ENCODE results near the gene MRE11. TPM values are rescaled to one million over a fixed set of nuclear protein-coding genes. Genes with fewer than 3 reads are reported as not detected.

MRE11 gene
- total RNA-seq, 1 donor from 2014 or later, result 40.7 TPM

DNA sequence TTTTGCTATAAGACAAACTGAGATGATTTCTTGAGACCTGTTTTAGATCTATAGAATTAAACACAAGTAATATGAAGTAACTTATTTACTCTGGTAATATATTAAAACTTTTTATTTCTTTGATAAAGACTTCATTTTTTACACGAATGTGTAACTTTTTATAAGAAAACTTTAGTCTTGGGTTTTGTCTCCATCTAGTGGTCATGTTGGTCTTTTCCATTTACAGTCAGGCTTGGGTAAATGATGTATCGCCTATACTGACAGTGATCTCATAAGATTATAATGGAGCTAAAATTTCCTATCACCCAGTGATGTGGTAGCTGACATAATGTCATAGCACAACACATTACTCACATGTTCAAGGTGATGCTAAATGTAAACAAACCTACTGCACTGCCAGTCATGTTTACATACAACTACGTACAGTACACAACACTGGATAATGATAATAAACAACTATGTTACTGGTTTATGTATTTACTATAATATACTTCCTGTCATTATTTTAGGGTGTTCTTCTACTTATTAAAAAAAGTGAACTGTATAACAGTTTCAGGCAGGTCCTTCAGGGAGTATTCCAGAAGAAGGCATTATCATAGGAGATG, 11.1 kb upstream of the MRE11 start:
- DNase-seq, result peak; percentile 70

DNA sequence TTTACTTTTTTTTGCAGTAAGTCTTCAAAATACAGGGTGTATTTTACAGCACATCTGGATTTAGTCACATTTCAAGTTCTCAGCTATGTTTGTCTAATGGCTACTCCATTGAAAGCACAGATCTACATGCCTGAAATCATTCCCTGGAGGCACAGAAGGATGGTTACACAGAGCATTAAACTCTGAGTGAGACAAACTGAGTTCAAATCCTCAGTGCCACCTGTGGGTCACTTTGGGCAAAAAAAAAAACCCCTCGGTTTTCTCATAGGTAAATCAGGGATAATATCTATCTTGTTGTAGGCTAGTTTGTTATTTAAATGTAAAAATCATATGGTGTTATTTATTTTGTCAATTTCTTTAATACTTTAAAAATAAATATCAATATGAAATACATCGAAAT, 7.9 kb upstream of the MRE11 start:
- no peak for DNase-seq

DNA sequence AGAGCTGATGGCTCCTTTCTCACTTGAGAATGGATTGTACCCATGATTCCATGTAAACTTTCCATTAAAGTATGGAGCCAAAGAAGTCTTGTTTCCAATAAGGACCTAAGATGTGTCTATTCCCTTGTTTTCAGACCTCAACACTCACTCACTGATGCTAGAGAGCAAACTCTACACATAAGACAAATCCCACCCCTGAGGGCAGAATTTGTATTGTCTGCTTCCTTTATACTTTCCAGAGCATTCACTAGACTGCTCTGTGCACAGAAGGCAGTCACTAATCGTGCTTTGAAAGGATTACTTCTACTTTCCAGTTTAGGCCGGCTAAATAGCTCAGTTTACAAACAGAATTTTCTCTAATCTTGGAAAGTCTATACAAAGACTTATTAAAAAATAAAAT, 6.5 kb upstream of the MRE11 start:
- no peak for DNase-seq

DNA sequence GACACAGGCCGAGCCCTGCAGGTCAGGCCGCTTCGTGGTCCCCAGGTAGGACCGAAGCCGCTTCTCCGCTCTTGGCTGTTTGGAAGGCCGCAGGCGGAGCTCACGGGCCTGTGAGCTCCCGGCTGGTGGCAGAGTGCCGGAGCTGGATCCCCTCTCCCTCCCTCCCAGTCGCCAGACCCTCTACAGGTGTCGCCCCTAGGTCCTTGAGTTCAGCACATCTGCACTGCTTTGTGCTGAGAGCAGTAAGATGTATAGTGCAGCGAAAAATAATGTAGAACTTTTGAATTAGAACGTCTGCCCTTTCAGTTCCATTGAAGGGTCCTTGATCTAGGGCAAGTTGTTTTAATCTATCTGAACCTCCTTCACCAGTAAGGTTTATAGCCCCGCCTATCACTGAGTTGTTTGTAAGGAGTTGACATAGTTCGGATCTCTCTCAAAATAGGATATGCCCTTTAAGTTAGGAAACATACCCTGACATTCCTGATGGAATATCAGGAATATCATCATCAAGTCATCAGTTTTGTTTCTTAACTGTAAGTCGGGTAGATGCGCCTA, 559 bp upstream of the MRE11 start:
- no peak for DNase-seq

DNA sequence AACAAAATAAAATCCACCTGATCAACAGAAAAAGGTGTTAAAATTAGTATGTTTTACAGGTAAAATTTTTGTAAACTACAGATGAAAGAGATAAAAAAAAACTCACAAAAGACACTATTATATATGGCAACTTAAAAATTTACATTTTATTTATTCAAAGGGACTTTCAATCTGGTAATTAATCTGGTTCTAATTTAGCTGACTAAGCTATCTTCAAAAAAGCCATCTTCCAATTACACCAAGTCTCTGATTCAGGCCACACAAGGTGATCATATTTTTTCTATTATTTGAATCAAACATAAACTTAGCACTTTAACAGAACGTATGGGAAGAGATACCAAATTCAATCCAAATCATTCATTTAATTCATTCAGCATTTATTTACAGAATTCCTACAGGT, 7.6 kb downstream of the MRE11 start:
- no peak for DNase-seq

DNA sequence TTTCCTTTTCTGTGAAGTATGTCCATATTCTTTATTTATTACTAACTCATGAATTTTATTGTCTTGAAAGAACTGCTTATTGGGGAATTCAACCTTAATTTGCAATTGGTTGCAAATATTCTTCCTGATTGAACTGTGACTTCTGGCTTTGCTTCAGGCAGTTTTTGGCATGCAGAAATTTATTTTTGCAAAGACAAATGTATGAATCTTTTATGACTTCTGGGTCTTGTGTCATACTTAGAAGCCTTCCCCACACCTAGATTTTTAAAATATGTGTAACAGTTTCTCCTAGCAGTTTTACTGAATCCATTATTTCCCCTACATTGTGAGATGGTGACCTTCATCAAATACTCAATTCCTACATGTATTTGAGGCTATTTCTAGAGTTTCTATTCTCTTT, 12.3 kb downstream of the MRE11 start:
- no peak for DNase-seq

DNA sequence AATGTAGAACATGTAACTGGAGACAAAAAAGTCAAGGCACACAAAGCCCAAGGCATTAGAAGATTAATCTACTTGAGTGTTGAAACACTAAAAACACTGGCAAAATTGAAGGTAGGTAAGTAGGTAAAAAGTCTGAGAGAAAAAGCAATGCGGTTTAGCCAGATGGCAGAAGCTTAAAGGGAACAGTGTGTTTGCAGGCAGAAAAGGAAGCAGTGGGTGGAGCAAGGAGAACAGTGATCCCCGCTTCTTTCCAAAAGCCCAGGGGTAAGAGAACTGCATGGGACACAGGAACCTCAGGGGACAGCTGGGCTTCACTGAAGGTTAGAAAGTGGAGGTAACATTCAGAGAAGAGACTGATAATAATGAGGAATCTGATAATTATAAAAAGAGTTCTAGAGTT, 16.0 kb downstream of the MRE11 start:
- DNase-seq, result no peak

DNA sequence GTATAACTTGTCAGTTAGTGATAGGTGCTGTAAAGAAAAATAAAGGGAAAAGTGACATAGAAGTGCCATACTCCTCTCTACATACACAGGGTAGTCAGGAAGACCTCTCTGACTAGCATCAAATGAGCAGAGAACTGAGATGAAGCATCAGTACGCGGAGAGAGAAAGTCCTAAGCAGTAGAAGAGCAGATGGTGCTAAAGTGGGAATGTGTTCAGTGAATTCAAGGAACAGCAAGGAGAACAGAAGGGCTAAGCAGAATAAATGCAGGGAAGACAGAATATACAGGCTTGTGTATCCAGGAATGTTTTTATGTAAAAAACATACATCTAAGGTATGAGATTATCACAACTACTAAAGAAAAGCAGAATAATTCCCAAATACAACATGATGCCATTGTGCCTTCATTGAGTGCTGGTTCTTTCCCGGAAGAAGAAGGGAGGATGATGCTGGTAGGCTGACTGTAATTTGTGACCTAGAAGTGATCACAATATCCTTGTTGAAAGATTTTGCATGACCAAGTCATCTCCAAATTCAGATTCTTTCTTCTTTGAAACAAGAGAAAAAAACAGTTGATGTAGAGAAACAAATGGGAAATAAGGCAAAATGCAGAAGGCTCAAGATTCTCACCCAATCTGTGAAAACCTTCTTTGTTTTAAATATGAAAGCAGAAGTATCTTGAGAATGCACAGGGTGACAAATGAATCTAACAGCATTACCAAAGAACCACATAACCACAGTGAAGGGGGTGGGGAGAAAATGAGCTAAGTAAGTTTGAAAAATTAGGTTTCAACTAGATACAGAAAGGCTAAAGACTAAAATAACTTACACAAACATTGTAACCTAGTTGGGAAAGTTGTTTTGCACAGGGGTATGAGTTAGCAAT, 20.5 kb downstream of the MRE11 start:
- DNase-seq, result no peak

DNA sequence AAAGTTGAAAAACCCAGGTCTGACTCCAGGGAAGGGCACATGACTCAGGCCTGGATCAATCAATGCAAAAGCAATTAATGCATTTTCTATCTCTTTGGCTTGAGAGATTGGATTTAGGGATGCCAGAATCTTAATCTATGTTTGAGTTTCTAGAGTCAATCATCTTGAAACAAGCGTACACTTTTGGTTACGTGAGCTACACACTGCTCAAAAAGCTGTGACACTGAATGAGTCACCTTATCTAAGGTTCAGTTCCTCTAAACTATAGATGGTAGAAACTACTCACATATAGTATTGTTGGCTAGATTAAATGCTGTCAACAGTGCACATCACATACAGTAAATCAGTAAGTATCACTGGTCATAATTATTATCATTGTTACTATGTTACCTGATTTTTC, 24.2 kb downstream of the MRE11 start:
- no peak for DNase-seq

DNA sequence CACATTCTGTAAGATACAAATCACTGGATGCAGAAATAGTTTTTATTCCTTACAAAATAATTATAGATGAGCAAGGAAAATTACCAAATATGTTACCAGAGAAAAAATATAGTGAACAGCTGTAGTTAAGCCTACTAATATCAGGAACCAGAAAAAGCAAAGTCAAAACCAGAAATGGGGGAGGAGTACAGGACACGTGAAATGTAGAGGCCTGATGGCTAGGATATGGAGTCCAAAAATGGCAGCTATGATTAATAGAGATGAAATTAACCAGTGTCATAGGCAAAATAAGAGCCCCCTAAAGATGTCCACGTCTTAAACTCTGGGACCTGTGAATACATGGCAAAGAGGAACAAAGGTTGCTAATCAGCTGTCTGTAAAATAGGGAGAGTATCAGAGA, 34.1 kb downstream of the MRE11 start:
- no peak for DNase-seq

DNA sequence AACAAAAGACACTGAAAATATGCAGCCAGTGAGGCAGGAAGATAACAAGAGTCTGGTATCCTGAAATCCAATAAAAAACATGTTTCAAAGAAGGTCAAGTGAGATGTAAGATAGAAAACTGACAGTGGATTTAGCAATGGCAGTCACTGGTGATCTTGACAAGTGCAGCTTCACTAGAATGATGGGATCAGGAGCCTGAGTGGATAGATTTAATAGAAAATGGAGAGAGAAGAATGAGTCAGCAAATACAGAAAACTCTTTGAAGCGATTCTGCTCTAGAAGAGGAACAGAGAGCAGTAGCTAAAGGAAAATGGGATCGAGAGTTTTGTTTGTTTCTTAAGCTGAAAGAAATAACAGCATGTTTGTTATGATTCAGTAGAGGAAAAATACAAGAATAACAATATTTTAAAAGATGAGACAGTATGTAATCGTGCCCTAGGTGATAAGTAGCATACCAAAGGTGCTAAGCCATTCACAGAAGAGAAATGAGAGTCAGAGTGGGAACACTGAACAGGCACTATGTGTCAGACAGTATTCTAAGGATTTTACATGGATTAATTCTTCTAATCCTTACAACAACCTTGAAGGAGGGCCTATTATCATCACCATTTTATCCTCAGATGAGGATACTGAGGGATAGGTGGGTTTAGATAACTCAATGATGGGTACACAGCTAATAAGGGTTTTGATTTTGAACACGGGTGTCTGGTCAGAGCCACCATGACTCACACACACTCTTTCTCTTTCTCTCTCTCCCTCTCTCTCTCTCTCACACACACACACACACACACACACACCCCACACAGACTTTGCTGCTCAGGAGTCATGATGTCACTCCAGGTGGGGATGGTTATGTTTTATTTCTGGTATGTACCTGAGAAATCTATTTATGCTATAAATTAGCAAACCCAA, 36.3 kb downstream of the MRE11 start:
- no peak for DNase-seq

DNA sequence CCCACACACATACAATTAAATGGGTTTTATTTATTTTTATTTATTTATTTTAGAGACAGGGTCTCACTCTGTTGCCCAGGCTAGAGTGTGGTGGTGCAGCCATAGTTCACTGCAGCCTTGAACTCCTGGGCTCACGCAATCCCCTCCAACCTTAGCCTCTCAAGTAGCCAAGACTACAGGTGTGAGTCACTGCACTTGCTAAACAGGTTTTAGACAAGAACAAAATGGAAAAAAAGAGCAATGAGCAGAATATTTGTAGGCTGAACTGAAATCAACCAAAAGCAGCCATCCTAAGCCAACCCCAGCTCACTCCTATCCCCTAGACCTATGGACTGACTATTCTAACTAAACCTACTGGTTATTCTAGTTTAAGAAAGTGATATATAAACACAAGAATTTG, 37.8 kb downstream of the MRE11 start:
- DNase-seq, result no peak

DNA sequence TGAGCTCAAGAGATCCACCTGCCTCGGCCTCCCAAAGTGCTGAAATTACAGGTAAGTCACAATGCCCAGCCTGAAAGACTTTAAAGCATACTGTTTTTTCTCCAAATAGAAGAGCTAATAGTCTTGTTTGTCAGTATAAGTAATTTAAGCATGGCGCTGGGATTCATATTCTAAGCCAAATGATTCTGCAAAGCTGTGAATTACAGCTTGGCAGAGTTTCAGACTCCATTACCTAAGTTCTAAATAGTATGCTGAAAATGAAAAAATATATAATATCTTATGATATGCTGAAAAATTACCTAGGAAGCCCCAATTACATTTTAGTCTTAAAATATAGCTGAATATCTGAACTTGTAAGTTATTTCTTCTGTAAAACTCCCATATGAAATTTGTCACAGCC, 39.3 kb downstream of the MRE11 start:
- DNase-seq, result no peak

DNA sequence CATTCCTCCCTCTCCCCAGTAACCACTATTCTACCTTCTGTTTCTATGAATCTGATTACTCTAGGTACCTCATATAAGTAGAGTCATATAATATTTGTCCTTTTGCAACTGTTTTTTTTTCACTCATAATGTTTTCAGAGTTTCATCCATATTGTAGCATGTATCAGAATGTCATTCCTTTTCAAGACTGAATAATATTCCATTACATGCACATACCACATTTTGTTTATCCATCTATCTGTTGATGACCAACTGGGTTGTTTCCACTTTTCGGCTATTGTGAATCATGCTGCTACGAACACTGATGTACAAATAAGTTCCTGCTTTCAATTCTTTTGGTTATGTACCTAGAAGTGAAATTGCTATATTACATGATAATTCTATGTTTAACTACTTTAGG, 40.7 kb downstream of the MRE11 start:
- DNase-seq, result no peak

DNA sequence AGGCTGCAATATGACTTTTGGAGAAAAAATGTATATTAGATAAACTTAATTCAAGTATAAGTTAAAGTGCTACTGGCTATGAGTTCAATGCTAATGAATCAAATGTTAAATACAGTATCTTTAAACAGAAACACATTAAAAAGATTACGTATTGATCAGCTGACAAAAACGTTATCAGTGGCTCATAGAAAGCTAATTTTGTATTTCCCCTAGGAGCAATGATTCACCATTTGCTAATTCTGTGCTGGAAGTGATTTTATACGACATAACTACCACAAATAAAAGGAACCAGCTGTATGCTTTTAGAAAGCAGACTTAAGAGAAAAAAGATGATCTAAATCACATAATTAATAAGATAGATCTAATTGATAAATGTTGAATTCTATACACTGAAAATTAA, 43.6 kb downstream of the MRE11 start:
- no peak for DNase-seq

DNA sequence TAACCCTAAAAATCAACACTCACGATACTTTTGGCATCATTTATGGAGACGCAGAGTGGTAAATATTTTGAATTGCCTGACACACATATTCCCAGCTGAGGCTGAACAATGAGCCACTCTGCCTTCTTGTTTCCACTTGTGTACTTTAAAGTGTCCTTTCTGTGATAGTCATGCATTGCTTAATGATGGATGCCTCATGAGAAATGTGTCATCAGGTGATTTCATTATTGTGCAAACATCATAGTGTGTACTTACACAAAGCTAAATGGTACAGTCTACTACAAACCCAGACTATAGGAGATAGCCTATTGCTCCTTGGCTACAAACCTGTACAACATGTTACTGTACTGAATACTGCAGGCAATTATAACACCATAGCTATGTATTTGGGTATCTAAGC, 44.2 kb downstream of the MRE11 start:
- DNase-seq, result no peak

DNA sequence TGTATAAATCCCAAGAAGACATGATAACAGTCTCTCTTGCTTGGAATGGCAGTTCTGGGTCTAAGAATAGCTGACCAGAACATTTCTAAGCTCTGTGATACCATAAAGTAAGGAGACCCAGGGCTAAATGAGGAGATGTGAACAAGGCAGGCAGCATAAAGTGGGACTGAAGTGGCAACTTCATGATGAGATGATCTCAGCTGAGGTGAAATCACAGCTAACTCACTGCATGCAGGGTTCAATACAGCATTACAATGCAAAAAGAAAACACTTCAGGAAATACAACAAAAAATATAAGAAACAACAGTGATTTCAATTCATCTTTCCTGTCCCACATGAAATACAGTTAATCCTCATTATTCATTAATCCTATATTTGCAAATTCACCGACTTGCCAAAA, 44.6 kb downstream of the MRE11 start:
- DNase-seq, result no peak

DNA sequence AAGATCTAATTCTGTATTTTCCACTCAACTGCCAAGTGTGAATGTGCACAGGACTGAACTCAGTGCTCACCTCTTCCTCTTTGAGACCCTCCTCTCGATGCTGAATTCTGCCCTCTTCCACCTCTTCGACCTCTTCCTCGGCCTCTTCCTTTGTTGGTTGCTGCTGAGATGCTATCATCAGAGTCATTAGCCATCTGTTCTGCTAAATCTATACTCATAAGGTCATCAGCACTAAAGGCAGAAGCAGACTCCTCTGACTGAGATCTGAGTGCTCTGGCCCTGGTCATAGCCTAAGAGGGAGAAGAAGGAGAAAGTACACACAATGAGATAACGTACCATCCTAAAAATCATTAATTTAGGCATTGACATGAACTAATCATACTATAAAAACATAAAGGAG, 46.5 kb downstream of the MRE11 start:
- no peak for DNase-seq

DNA sequence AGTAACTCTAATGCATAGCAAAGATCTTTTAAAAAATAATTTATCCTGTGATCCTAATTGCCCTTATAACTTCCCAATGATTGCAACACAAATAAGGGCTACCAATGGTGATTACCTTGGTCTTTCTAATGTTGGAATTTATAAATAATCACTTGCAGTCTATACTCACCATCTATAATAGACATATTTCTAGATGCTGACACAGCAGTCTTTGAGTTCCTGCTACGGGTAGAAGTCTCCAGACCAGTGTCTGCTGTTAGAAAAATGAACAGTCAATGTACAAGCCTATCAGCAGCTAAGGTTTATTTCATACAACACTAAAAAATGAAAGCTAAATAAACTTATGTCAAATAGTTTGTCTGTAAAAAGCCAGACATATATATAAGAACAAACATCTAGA, 48.0 kb downstream of the MRE11 start:
- no peak for DNase-seq

DNA sequence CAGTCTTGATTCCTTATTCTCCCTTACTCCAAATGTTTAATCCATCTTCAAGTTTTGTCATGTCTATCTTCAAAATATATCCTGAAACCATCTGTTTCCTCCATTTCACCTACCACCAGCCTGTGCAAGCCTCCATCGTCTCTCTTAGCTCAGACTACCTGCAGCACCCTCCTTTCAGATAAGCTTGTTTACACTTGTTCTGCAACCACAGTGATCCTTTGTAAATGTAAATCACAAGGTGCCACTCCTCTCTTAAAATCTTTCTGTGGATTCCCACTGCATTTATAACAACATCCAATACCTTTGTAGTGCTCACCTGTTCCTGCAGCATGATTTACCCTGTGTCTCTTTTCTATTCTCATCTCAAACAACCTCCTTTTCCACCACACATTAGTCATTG, 60.6 kb downstream of the MRE11 start:
- DNase-seq, result no peak

DNA sequence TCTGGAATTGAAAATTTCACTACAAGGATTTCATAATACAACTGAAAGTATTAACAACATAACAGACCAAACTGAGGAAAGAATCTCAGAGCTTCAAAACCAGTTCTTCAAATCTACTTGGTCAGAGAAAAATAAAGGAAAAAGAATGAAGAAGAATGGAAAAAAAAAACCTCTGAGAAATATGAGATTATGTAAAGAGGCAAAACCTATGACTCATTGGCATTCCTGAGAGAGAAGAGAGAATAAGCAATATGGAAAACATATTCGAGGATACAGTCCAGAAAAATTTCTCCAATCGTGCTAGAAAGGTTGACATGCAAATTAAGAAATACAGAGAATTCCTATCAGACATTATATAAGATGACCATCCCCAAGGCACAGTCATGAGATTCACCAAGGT, 69.0 kb downstream of the MRE11 start:
- DNase-seq, result no peak

DNA sequence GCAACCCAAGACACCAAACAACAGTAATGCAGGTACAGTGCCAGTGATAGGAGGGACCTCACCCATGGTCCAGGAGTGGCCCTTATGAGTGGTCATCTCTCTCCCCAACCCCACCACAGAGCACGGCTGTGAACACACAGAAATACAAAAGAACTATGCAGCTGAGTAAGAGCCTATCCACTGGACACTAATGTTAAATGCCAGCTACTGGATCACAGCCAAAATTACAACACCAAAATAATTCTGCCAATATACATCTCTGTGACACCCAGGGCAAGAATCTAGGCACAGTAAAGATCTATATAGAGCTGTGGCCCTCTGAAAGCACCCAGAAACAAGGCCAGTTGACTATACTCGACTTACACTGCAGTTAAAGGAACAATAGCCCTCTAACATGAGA, 69.6 kb downstream of the MRE11 start:
- no peak for DNase-seq

DNA sequence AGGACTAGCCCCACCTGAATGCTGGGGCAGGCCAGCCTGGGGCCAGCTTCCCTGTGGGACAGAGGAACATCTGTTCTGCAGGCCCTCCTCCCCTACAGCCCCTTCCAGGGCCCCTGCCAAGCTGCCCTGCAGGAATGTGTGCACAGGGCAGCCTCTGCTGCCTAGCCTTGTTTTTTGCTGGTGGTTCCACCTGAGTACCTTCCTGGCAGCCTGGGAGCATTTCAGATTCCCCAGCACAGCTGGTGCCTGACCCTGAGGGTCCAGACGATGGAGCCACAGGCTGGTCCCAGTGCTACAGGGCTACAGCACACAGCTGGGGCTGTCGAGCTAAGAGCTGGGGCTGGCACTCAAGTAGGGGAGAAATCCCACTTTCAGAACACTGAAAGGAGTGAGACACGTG, 70.1 kb downstream of the MRE11 start:
- no peak for DNase-seq
